Measurements from ENCODE around the gene HAUS8. TPM values are rescaled to one million over a fixed set of nuclear protein-coding genes. Genes with fewer than 3 reads are reported as not detected.

Gene HAUS8
- total and polyA plus RNA-seq, 2 experiments from 2014 or later, result 2.8 to 5.5 TPM

DNA sequence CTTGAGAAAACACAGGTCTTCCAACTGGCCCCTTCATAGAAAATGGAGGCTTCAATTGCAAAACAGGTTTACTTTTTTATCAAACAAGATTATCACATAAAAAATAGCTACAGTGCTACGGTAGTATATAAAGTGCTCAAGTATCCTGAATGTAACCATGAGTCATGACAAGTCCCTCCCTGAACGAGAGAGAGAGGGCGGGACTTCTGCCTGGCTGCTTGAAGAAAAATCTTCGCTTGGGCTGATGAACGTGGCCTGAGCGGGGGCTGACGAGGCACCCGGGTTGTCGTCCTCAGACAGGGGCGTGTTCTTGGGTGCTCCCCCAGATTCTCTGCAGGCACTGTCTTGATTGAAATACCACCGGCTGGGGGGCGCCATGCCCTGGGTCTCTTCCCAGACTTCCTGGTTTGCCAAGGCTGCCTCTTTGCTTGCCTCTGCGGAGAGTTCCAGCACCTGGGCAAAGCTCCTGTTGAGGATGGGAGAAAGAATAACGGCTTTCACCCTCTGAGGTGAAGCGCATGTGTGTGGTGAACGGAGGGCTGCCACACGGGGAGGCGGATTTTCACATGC is 25.5 kb downstream of the HAUS8 start:
- no peak overlapping the region for H3K4me3 ChIP-seq
- TF ChIP-seq EZH2 (IDR thresholded peaks at IDR 0.05; ENCODE audit: borderline replicate concordance) (no peak), EZH2phosphoT487 (IDR thresholded peaks at IDR 0.05; ENCODE audit: low read depth, severe bottlenecking, unreplicated experiment) (no peak)
- TF ChIP-seq, protein P1, sequence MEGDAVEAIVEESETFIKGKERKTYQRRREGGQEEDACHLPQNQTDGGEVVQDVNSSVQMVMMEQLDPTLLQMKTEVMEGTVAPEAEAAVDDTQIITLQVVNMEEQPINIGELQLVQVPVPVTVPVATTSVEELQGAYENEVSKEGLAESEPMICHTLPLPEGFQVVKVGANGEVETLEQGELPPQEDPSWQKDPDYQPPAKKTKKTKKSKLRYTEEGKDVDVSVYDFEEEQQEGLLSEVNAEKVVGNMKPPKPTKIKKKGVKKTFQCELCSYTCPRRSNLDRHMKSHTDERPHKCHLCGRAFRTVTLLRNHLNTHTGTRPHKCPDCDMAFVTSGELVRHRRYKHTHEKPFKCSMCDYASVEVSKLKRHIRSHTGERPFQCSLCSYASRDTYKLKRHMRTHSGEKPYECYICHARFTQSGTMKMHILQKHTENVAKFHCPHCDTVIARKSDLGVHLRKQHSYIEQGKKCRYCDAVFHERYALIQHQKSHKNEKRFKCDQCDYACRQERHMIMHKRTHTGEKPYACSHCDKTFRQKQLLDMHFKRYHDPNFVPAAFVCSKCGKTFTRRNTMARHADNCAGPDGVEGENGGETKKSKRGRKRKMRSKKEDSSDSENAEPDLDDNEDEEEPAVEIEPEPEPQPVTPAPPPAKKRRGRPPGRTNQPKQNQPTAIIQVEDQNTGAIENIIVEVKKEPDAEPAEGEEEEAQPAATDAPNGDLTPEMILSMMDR (IDR thresholded peaks at IDR 0.05; ENCODE audit: poor library complexity), result no peak
- no peaks in the 10 kb centered on the region for H3K9me3 ChIP-seq (ENCODE audit: low read depth)
- no peaks in the 10 kb centered on the region for H3K4me1 ChIP-seq (ENCODE audit: insufficient read depth)
- no peak overlapping the region for H3K27ac ChIP-seq
- H3K79me2 ChIP-seq, result no peaks in the 10 kb centered on the region
- 85% methylated on average over 18 of the region's 18 CpGs for WGBS (ENCODE audit: low lambda C conversion rate, missing lambda C conversion rate)
- no peak overlapping the region for H3K4me2 ChIP-seq
- no peaks in the 10 kb centered on the region for H3K36me3 ChIP-seq (replicated peaks; ENCODE audit: insufficient read depth, low read depth)
- H3K9me2 ChIP-seq (replicated peaks; ENCODE audit: insufficient read depth), result no peaks in the 10 kb centered on the region
- DNase-seq (ENCODE audit: low spot score), result no peak
- H4K20me1 ChIP-seq (ENCODE audit: insufficient read depth, poor library complexity, severe bottlenecking), result no peaks in the 10 kb centered on the region
- no peaks in the 10 kb centered on the region for H3K27me3 ChIP-seq
- H2AFZ ChIP-seq, result no peak overlapping the region

DNA sequence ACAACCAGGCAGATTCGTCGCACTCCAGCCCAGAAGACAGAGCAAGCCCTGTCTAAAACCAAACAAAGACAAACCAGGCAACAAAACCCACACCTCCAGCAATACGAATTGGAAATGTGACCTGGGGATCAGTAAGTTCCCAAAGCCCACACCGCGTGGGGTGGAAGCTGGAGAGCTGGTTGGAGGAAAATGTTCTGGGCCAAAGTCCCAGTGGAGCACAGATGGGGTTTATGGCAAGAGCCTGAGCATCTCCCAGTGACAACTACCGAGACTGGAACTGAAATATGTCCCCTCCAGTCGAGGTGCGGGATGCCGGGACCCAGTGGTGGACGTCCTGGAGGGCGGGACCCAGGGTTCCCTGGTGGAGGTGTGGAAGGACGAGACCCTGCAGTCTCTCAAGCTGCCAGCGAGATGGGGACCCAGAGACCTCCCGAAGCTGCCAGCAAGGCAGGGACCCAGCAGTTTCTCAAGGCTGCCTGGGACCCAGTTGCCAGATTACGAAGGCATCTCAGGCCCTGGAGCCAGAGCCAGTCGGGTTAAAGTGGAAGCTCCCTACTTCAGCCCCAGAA is 26.3 kb downstream of the HAUS8 start:
- Histone ChIP-seq H3K9me3 (ENCODE audit: low read depth) (no peaks in the 10 kb centered on the region), H3K79me2 (no peaks in the 10 kb centered on the region), H4K20me1 (ENCODE audit: insufficient read depth, poor library complexity, severe bottlenecking) (no peaks in the 10 kb centered on the region), H3K4me3 (no peak overlapping the region), H3K4me1 (ENCODE audit: insufficient read depth) (no peaks in the 10 kb centered on the region), H2AFZ (no peak overlapping the region), H3K27ac (no peak overlapping the region), H3K9me2 (replicated peaks; ENCODE audit: insufficient read depth) (no peaks in the 10 kb centered on the region), H3K4me2 (no peak overlapping the region), H3K36me3 (replicated peaks; ENCODE audit: insufficient read depth, low read depth) (no peaks in the 10 kb centered on the region), H3K27me3 (no peaks in the 10 kb centered on the region)
- no peak for TF ChIP-seq EZH2 (IDR thresholded peaks at IDR 0.05; ENCODE audit: borderline replicate concordance)
- TF ChIP-seq, protein P1 (IDR thresholded peaks at IDR 0.05; ENCODE audit: poor library complexity), result no peak
- no peak for TF ChIP-seq EZH2phosphoT487 (IDR thresholded peaks at IDR 0.05; ENCODE audit: low read depth, severe bottlenecking, unreplicated experiment)
- 95% methylated on average over 16 of the region's 16 CpGs for WGBS (ENCODE audit: low lambda C conversion rate, missing lambda C conversion rate)
- no peak for DNase-seq (ENCODE audit: low spot score)

DNA sequence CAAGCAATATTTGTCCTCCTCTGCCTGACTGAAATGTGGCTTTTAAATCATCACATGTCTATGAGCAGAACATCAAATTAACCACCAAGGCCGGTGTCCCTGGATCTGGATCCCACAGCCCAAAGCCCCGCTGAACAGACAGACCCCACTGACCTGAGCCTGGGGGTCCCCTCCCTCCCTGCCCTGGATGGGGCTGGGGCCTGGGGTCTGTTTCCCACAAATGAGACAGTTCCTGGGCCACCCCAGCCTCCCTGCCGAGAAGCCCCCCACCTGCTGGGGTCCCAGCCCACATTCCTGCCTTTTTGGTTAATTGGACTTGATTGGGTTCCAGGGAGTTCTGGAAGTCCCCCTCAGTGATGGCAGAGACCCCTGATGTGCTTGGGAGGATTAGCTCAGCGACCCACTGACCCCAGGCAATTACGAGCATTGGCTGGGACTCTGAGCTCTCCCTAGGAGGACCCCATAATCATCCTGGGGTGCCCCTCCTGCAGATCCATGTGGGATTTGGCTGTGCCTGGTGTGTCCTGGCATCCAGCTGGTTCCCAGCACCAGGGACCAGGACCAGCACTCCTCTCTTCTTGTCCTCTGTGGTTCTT is 29.2 kb downstream of the HAUS8 start:
- H3K4me3 ChIP-seq, result no peak overlapping the region
- 84% methylated on average over 5 of the region's 5 CpGs for WGBS (ENCODE audit: low lambda C conversion rate, missing lambda C conversion rate)

More for the DNA sequence above, 29.2 kb downstream of the HAUS8 start:
- Histone ChIP-seq H2AFZ (no peak overlapping the region), H4K20me1 (ENCODE audit: insufficient read depth, poor library complexity, severe bottlenecking) (no peaks in the 10 kb centered on the region), H3K27me3 (no peaks in the 10 kb centered on the region), H3K27ac (no peak overlapping the region), H3K79me2 (no peaks in the 10 kb centered on the region), H3K9me3 (ENCODE audit: low read depth) (no peaks in the 10 kb centered on the region), H3K9me2 (replicated peaks; ENCODE audit: insufficient read depth) (no peaks in the 10 kb centered on the region), H3K4me1 (ENCODE audit: insufficient read depth) (no peaks in the 10 kb centered on the region), H3K4me2 (no peak overlapping the region), H3K36me3 (replicated peaks; ENCODE audit: insufficient read depth, low read depth) (no peaks in the 10 kb centered on the region)
- DNase-seq (ENCODE audit: low spot score), result no peak
- TF ChIP-seq EZH2phosphoT487 (IDR thresholded peaks at IDR 0.05; ENCODE audit: low read depth, severe bottlenecking, unreplicated experiment) (no peak), EZH2 (IDR thresholded peaks at IDR 0.05; ENCODE audit: borderline replicate concordance) (no peak)
- TF ChIP-seq, protein P1 (IDR thresholded peaks at IDR 0.05; ENCODE audit: poor library complexity), result no peak

Measured in hepatocyte (in vitro differentiated cells).